Esophagus (tissue), 2 donors: ENCODE measurements around the gene SARS1. TPM values are rescaled to one million over a fixed set of nuclear protein-coding genes. Genes with fewer than 3 reads are reported as not detected.
A peak's percentile ranks its signal among the peaks of the same experiment; 100 is the strongest.

ENCODE experiments used
- H3K27ac ChIP-seq, 2 donors: one replicate each; pipeline ENCODE4 v1.5.1; 2013; ENCODE audit warnings: low read depth in 2 of 2, mild to moderate bottlenecking in 2 of 2, inconsistent platforms in 1 of 2, low read length in 1 of 2, moderate library complexity in 1 of 2
- H3K27me3 ChIP-seq, 2 donors: one replicate each; pipeline ENCODE4 v1.6.1; 2013; ENCODE audit warnings: low read length in 2 of 2, control low read depth in 1 of 2, mild to moderate bottlenecking in 1 of 2; ENCODE audit not compliant: insufficient read depth in 2 of 2, control insufficient read depth in 1 of 2
- H3K36me3 ChIP-seq, 2 donors: one replicate each; pipeline ENCODE4 v1.6.1; 2013; ENCODE audit warnings: low read length in 1 of 2; ENCODE audit not compliant: control insufficient read depth in 2 of 2, insufficient read depth in 2 of 2
- H3K4me1 ChIP-seq, 2 donors: one replicate each; pipeline ENCODE4 v1.6.1; 2013; ENCODE audit warnings: low read length in 1 of 2; ENCODE audit not compliant: control insufficient read depth in 2 of 2, insufficient read depth in 2 of 2
- H3K4me3 ChIP-seq, 2 donors: one replicate each; pipeline ENCODE4 v1.5.1; 2013; ENCODE audit warnings: low read length in 2 of 2, mild to moderate bottlenecking in 2 of 2, low read depth in 1 of 2, moderate library complexity in 1 of 2
- H3K9me3 ChIP-seq, 2 donors: one replicate each; pipeline ENCODE4 v1.6.1; 2013; ENCODE audit warnings: mild to moderate bottlenecking in 2 of 2, low read depth in 1 of 2, low read length in 1 of 2, moderate library complexity in 1 of 2; ENCODE audit not compliant: control insufficient read depth in 2 of 2, insufficient read depth in 1 of 2
- WGBS, 2 donors: extraction: QIAGEN DNeasy Blood & Tissue Kit; methylation state at CpG; one replicate each; pipeline ENCODE4 v1.1.7; 2013; 5-methylcytosine and 5-hydroxymethylcytosine counted together
- polyA plus RNA-seq, 2 donors: library from polyadenylated mRNA; stranded (reverse); fragments of 200-250 nt; gene quantifications; one replicate each; pipeline ENCODE4 v1.2.3, GENCODE V29; 2013
- donor health status: healthy with polysubstance abuse.
- donor health status: Bipolar disorder and iron deficiency.

The SARS1 gene
- polyA plus RNA-seq, 2 donors = 31.4 to 124 TPM

DNA sequence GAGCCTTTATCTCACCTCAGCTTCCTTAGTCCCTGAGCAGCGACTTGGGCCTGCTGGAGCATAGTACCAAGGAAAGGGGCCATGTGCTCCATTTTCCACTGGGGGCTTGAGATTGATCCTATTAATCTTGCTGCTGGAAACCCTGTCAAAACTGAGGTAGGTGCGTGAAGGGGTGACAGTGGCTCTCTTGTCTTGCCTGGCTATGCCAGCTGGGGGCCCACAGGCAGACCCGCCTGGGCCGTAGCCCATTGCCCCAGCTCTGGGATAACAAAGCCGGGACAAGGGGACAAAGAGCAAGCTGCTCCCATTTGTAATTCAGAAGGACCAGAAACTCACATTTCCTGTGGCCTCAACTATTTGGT, 25.3 kb downstream of the SARS1 start:
- Histone ChIP-seq H3K27me3 (no peaks in the 10 kb centered on the region), H3K36me3 (peaks cover 23 to 31% of the 10 kb centered on the region in 2 donors), H3K27ac (peak overlapping the region; percentile 93 to 96), H3K4me1 (peaks cover 2 to 21% of the 10 kb centered on the region in 2 donors), H3K4me3 (no peak overlapping the region), H3K9me3 (no peaks in the 10 kb centered on the region)
- 76 to 82% methylated on average over 5 of the region's 5 CpGs for WGBS, 2 donors

GRCh38 chr1:109239409-109240068, 25.8 kb downstream of the SARS1 start:
- H3K9me3 ChIP-seq = no peaks in the 10 kb centered on the region
- WGBS, 2 donors = 52 to 60% methylated on average over 6 of the region's 6 CpGs
- H3K4me3 ChIP-seq = no peak overlapping the region
- peaks cover 23 to 31% of the 10 kb centered on the region in 2 donors for H3K36me3 ChIP-seq
- peaks cover 2 to 21% of the 10 kb centered on the region in 2 donors for H3K4me1 ChIP-seq
- H3K27me3 ChIP-seq = no peaks in the 10 kb centered on the region
- H3K27ac ChIP-seq = peak overlapping the region; percentile 93 to 96

DNA sequence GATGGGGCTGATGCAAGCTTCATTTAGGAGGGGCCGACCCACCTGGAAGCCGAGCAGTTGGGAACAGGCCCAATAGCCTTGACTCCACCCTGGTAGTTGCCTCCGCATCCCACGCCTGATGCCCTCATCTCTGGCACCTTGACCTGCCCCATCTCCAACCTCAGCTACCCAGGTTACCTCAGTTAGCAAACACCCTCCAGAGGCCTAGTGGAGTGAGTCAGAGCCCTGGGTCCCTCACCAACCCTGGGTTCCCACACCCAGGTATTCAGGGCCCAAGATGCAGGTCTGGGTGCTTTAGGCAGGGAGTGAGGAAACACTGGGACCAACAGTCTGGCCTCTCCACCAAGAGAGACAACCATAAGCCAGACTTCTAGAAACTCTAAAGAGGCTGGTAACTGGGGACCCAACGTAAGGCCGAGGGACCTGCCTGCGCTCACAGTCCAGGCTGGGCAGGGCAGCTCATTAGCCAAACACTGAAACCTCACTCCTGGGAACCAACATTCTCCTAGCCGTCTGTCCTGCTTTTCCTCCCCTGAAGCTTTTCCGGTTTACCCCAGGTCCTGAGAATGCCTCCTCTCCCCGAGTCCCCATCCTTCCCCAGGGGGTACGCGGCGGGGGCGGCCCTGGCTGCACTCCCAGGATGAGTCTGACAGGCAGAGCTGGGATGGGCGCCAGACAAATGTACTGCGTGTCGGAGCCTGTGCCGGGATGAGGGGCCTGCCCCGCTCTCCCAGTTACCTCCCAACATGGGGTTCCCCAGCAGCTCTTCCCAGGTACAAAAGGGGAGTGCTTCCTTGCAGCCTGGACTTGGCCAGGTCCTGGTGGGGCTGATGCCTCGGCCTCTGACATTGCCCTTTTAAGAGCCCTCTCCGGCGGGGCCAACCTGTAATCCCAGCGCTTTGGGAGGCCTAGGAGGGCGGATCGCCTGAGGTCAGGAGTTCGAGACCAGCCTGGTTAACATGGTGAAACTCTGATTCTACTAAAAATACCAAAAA, 26.7 kb downstream of the SARS1 start:
- no peaks in the 10 kb centered on the region for H3K27me3 ChIP-seq
- H3K9me3 ChIP-seq = no peaks in the 10 kb centered on the region
- peaks cover 2 to 21% of the 10 kb centered on the region in 2 donors for H3K4me1 ChIP-seq
- H3K27ac ChIP-seq = peak overlapping the region; percentile 93 to 96
- H3K4me3 ChIP-seq = no peak overlapping the region
- 17 to 33% methylated on average over 26 of the region's 26 CpGs for WGBS, 2 donors
- H3K36me3 ChIP-seq = peaks cover 17 to 26% of the 10 kb centered on the region in 2 donors

GRCh38 chr1:109241344-109241743, 27.6 kb downstream of the SARS1 start:
- 33 to 42% methylated on average over 6 of the region's 6 CpGs for WGBS, 2 donors
- Histone ChIP-seq H3K27ac (peak overlapping the region in 1 of 2 donors; percentile 93), H3K4me1 (peaks cover 2 to 21% of the 10 kb centered on the region in 2 donors), H3K27me3 (no peaks in the 10 kb centered on the region), H3K9me3 (no peaks in the 10 kb centered on the region), H3K36me3 (peaks cover 10 to 20% of the 10 kb centered on the region in 2 donors), H3K4me3 (no peak overlapping the region)

GRCh38 chr1:109241841-109242345, 28.2 kb downstream of the SARS1 start:
- Histone ChIP-seq H3K27ac (no peak overlapping the region), H3K27me3 (no peaks in the 10 kb centered on the region), H3K36me3 (peaks cover 5 to 18% of the 10 kb centered on the region in 2 donors), H3K4me3 (no peak overlapping the region), H3K9me3 (no peaks in the 10 kb centered on the region), H3K4me1 (peaks cover 2 to 21% of the 10 kb centered on the region in 2 donors)
- 35 to 56% methylated on average over 8 of the region's 8 CpGs for WGBS, 2 donors

DNA sequence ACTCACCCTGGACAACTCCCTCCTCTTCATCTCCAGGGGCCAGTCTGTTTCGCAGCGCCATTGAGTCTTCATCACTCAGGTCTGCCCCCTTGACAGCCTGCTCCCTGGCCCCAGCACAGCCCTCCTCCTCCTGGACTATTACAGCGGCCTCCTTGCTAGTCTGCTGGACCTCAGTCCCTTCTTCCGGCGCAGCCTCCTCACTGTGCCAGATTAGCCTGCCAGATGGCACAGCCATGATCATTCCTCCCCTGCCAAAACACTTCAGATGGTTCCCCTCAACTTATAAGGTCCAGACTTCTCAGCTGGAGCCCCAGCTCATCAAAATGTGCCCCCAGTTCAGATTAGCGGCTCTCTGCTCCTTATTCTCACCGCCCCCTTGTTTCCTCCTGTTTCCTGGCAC, 28.7 kb downstream of the SARS1 start:
- 49 to 55% methylated on average over 7 of the region's 7 CpGs for WGBS, 2 donors
- H3K4me3 ChIP-seq = no peak overlapping the region
- no peak overlapping the region for H3K27ac ChIP-seq
- H3K36me3 ChIP-seq = peaks cover 5 to 13% of the 10 kb centered on the region in 2 donors
- H3K27me3 ChIP-seq = no peaks in the 10 kb centered on the region
- H3K4me1 ChIP-seq = peaks cover 2 to 21% of the 10 kb centered on the region in 2 donors
- no peaks in the 10 kb centered on the region for H3K9me3 ChIP-seq

GRCh38 chr1:109243221-109243620, 29.5 kb downstream of the SARS1 start:
- WGBS, 2 donors = 72% methylated on average over 5 of the region's 5 CpGs
- Histone ChIP-seq H3K9me3 (no peaks in the 10 kb centered on the region), H3K36me3 (peaks cover 5 to 6% of the 10 kb centered on the region in 2 donors), H3K27ac (no peak overlapping the region), H3K4me1 (peaks cover 2 to 21% of the 10 kb centered on the region in 2 donors), H3K27me3 (no peaks in the 10 kb centered on the region), H3K4me3 (no peak overlapping the region)

DNA sequence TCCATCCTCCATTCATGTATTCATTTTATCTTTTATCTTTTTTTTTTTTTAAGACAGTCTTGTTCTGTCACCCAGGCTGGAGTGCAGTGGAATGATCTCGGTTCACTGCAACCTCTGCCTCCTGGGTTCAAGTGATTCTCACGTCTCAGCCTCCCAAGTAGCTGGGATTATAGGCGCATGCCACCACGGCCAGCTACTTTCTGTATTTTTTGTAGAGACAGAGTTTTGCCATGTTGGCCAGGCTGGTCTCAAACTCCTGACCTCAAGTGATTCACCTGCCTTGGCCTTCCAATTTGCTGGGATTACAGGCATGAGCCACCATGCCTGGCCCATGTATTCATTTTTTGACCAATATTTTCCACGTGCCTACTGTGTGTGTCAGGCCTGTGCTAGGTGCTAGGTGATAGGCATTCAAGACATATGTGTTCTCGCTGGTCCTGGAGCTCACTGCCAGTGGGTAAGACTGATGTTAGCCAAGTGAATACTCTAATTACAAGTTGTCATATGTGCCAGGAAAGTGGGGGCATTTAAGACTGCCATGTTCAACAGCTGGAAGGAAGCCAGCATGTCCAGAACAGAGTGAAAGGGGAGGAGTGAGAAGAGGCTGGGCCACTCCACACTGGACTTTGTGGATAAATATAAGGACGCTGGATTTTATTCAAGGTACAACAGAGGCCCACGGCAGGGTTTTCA, 30.3 kb downstream of the SARS1 start:
- peaks cover 2 to 23% of the 10 kb centered on the region in 2 donors for H3K4me1 ChIP-seq
- H3K9me3 ChIP-seq = no peaks in the 10 kb centered on the region
- no peak overlapping the region for H3K27ac ChIP-seq
- no peaks in the 10 kb centered on the region for H3K27me3 ChIP-seq
- 83 to 84% methylated on average over 8 of the region's 8 CpGs for WGBS, 2 donors
- H3K4me3 ChIP-seq = no peak overlapping the region
- peaks cover 0 to 2% of the 10 kb centered on the region in 2 donors for H3K36me3 ChIP-seq

GRCh38 chr1:109246141-109246551, 32.4 kb downstream of the SARS1 start:
- Histone ChIP-seq H3K9me3 (no peaks in the 10 kb centered on the region), H3K4me1 (peaks cover 0 to 19% of the 10 kb centered on the region in 2 donors), H3K27me3 (no peaks in the 10 kb centered on the region), H3K4me3 (no peak overlapping the region), H3K36me3 (no peaks in the 10 kb centered on the region), H3K27ac (no peak overlapping the region)
- 82 to 83% methylated on average over 7 of the region's 7 CpGs for WGBS, 2 donors
